ENCODE measurements around the gene SLC25A10. TPM values are rescaled to one million over a fixed set of nuclear protein-coding genes. Genes with fewer than 3 reads are reported as not detected.
"Not testable (repeated sequence)": the region's sequence is repeated elsewhere in the genome, so short reads cannot be mapped to it uniquely, and the experiment has no call there.

Gene SLC25A10
- total RNA-seq, 2 experiments from 2014 or later, result 18.5 to 22.1 TPM

DNA sequence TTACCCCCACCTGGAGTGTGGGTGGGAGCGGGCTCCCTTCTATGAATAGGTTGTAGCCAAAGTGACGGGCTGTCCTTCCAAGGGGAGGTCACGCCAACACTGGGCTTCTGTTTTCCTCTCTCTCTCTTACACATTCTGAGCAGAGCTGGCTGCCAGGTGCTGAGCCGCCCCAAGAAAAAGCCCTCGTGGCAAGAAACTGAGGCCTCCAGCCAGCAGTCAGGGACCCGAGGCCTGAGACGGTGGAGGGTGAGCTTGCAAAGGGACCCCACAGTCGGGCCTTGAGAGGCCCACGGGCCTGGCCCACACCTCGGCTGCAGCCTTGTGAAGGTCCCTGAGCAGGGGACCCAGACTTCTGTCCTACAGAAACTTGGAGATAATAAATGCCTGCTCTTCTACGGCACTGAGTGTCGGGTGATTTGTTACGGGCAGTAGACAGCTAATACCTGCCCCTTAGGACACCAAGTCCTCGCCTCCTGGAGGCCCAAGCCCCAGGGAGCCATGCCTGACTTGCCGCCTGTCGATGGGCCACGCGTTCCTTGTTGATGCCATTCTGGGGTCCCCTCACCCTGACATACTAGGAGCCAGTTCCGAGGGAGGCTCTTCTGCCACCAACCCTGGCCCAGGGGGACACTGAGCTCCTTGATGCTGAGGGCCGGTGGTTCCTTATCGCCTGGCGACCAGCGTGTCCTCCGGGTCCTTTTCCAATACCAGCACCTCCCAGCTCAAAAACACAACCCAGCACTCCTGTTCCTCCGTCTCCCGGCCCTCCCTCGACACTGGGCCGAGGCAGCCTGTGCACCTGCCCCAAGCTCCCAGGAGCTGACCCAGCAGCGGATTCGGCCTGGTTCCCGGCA is 26.1 kb downstream of the SLC25A10 start:
- Mint-ChIP-seq H3K36me3 (ENCODE audit: low read depth) (no peaks in the 10 kb centered on the region), H3K4me1 (peaks cover 10% of the 10 kb centered on the region), H3K9me3 (no peaks in the 10 kb centered on the region), H3K27me3 (peaks cover 15% of the 10 kb centered on the region), H3K4me3 (no peak overlapping the region), H3K27ac (no peak overlapping the region)
- CTCF ChIA-PET, result no interaction called here
- DNase-seq, result no peak
- POLR2A ChIA-PET, result no interaction called here

DNA sequence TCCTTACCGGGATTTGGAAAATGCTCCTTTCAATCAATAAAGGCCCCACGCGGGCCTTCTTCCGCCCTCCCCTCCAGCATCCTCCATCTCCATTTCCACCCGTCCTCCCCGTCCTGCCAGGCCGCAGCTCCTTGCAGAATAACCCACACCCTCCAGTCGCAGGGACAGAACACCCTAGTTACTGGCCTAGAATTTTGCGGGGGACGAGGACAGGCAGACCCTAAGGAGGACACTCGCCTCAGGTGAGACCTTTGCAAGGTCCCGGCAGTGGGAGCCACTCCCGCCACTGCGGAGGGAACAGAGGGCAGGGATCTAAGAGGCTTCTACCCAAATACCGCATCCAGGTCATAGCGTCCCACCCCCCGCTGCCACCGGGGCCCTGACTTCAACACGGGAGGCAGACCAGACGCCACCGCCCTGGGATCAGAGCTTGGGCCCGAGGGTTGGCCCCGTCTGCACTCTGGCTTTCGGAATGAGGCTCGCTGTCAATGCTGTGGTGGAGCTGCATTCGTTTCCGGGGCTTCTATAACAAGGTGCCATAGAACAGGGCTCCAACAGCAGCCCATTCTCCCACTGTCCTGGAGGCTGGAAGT is 26.8 kb downstream of the SLC25A10 start:
- Mint-ChIP-seq H3K27me3 (peaks cover 10% of the 10 kb centered on the region), H3K36me3 (ENCODE audit: low read depth) (no peaks in the 10 kb centered on the region), H3K4me1 (peaks cover 5% of the 10 kb centered on the region), H3K27ac (no peak overlapping the region), H3K9me3 (no peaks in the 10 kb centered on the region), H3K4me3 (no peak overlapping the region)
- DNase-seq, result no peak
- POLR2A ChIA-PET, result no interaction called here
- CTCF ChIA-PET, result no interaction called here

DNA sequence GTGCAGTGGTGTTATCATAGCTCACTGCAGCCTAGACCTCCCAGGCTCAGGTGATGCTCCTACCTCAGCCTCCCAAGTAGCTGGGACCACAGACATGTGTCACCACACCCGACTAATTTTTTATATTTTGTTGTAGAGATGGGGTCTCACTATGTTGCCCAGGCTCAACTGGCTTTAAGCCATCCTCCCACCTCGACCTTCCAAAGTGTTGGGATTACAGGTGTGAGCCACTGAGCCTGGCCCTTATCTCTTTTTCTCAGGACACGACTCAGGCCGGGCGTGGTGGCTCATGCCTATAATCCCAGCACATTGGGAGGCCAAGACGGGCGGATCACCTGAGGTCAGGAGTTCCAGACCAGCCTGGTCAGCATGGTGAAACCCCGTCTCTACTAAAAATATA is 27.5 kb downstream of the SLC25A10 start:
- H3K4me1 Mint-ChIP-seq; DNase-seq; H3K27ac Mint-ChIP-seq; H3K4me3 Mint-ChIP-seq; CTCF ChIA-PET; POLR2A ChIA-PET; H3K36me3 Mint-ChIP-seq (ENCODE audit: low read depth); H3K9me3 Mint-ChIP-seq: not testable (repeated sequence)
- H3K27me3 Mint-ChIP-seq, result peaks cover 10% of the 10 kb centered on the region

DNA sequence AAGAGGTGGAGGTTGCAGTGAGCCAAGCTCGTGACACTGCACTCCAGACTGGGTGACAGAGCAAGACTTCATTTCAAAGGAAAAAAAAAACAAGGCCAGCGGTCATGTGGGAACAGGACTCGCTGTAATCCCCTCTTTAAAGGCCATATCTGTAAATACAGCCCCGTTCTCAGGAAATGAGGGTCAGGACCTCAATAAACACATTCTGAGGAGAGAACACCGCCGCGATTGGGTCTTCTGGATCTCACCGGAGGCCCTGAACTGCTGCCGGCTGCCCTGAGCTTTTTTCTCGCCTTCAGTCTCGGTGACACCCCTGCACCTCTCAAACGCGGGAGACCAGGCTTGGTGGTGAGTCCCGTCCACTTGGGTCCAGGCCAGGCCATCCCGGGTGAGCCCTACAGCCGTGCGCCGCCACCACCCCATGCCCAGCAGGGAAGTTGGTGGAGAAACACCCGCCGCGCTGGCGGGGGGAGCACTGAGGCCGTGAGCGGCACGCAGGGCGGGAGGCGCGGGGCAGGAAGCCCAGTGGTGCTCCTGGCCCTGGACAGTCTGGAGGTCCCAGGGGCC is 28.4 kb downstream of the SLC25A10 start:
- Mint-ChIP-seq H3K4me3 (no peak overlapping the region), H3K27ac (no peak overlapping the region), H3K27me3 (peaks cover 10% of the 10 kb centered on the region), H3K9me3 (no peaks in the 10 kb centered on the region), H3K36me3 (ENCODE audit: low read depth) (no peaks in the 10 kb centered on the region), H3K4me1 (peaks cover 5% of the 10 kb centered on the region)
- POLR2A ChIA-PET, result no interaction called here
- CTCF ChIA-PET, result no interaction called here
- no peak for DNase-seq

DNA sequence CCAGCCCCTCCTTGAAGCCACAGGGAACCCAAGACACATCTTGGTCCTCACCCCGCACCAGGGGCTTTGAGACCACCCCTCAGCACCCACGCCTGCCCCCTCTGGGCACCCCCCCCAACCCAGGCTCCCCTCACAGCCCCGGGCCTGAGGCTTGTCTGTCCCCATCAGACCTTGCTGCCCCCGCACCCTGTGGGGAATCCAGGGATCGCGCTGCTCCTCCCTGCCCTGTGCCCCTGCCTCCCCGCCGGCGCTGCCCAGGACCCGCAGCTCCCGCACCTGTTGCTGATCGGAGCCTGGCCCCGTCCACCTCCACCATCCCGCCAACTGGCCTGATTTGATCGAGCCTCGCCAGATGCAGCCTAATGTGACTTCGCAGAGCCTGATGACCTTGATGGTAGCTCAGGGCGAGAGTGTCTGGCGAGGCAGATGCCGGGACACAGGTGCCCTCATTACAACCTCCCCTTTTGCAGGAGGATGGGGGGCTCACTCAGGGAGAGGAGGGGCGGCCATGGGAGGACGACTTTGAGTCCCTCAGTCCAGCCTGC is 29.0 kb downstream of the SLC25A10 start:
- H3K9me3 Mint-ChIP-seq, result no peaks in the 10 kb centered on the region
- POLR2A ChIA-PET, result no interaction called here
- H3K4me1 Mint-ChIP-seq, result no peaks in the 10 kb centered on the region
- no peak for DNase-seq
- CTCF ChIA-PET, result no interaction called here
- H3K36me3 Mint-ChIP-seq (ENCODE audit: low read depth), result no peaks in the 10 kb centered on the region
- H3K27me3 Mint-ChIP-seq, result peaks cover 10% of the 10 kb centered on the region
- H3K4me3 Mint-ChIP-seq, result no peak overlapping the region
- H3K27ac Mint-ChIP-seq, result no peak overlapping the region

DNA sequence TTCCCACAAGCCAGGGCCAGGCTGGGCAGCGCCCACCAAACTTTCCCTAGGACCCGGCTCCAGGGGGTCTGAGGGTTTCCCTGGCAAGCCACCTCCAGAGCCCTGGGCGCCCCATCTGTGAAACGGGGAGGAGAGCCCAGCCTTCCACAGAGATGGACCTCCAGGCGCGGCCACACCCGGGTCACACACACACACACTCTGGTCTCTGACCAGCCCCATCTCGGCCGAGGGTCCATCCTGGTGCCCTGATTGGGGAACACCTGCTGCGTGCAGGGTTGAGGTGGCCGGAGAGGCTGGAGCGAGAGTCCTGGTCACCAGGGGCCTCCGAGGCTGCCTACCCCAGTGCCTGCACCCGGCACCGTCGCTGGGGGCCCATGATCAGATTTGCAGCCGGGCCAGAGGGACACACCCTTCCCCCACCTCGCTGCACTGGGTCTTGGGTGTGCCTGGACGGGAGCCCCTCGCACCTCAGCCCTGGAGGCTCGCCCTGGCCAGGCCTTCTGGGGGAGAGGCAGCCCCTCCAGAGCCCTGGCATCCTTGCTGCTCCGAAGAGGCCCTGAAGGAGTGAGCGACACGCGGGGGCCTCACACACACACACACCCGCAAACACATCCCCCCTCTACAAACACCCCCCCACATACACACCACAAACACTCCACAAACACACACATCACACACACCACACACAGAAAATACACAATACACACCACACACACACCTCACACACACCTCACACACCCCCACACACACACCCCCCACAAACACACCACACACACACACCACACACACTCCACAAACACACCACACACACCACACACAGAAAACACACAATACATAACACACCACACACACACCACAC is 29.7 kb downstream of the SLC25A10 start:
- H3K27ac Mint-ChIP-seq, result no peak overlapping the region
- no peaks in the 10 kb centered on the region for H3K4me1 Mint-ChIP-seq
- CTCF ChIA-PET, result no interaction called here
- H3K36me3 Mint-ChIP-seq (ENCODE audit: low read depth), result no peaks in the 10 kb centered on the region
- DNase-seq, result no peak
- H3K4me3 Mint-ChIP-seq, result no peak overlapping the region
- POLR2A ChIA-PET, result no interaction called here
- H3K27me3 Mint-ChIP-seq, result peaks cover 10% of the 10 kb centered on the region
- no peaks in the 10 kb centered on the region for H3K9me3 Mint-ChIP-seq

Other genes with a start within 250 kb of the SLC25A10 start
- gene ACTG1, start 199.5 kb upstream of the SLC25A10 start, total RNA-seq, result 1,000 to 10,000 TPM; 3,658 to 3,769 TPM
- gene FSCN2, start 183.9 kb upstream of the SLC25A10 start, total RNA-seq, result under 1 TPM; 0.43 to 0.50 TPM
- gene FAAP100, start 159.9 kb upstream of the SLC25A10 start, total RNA-seq, result 10 to 100 TPM; 29.0 TPM
- 10 to 100 TPM; 84.6 to 89.0 TPM for gene NPLOC4, start 75.2 kb upstream of the SLC25A10 start, total RNA-seq
- under 1 TPM; 0.38 to 0.43 TPM for gene TSPAN10, start 75.1 kb upstream of the SLC25A10 start, total RNA-seq
- 10 to 100 TPM; 10.0 to 10.9 TPM for gene PDE6G, start 55.7 kb upstream of the SLC25A10 start, total RNA-seq
- gene OXLD1, start 45.7 kb upstream of the SLC25A10 start, total RNA-seq, result 10 to 100 TPM; 59.3 TPM
- 10 to 100 TPM; 28.8 to 33.3 TPM for gene CCDC137, start 45.5 kb upstream of the SLC25A10 start, total RNA-seq
- gene ARL16, start 28.5 kb upstream of the SLC25A10 start, total RNA-seq, result 10 to 100 TPM; 17.5 to 17.8 TPM
- gene HGS, start 28.3 kb upstream of the SLC25A10 start, total RNA-seq, result 100 to 1,000 TPM; 122 to 130 TPM
- gene MRPL12, start 8.9 kb upstream of the SLC25A10 start, total RNA-seq, result 10 to 100 TPM; 57.2 to 59.6 TPM
- not detected for gene GCGR, start 91.9 kb downstream of the SLC25A10 start, total RNA-seq
- 10 to 100 TPM; 37.1 to 38.2 TPM for gene MCRIP1, start 121.0 kb downstream of the SLC25A10 start, total RNA-seq
- gene PPP1R27, start 122.8 kb downstream of the SLC25A10 start, total RNA-seq, result not detected
- 100 to 1,000 TPM; 483 to 496 TPM for gene P4HB, start 148.3 kb downstream of the SLC25A10 start, total RNA-seq
- 100 to 1,000 TPM; 636 to 661 TPM for gene ARHGDIA, start 159.1 kb downstream of the SLC25A10 start, total RNA-seq
- gene ALYREF, start 179.3 kb downstream of the SLC25A10 start, total RNA-seq, result 100 to 1,000 TPM; 159 to 160 TPM
- gene ANAPC11, start 179.4 kb downstream of the SLC25A10 start, total RNA-seq, result 10 to 100 TPM; 95.9 to 98.4 TPM
- under 1 TPM in 1 of 2 experiments, not detected in 1; 0.38 TPM for gene NPB, start 190.0 kb downstream of the SLC25A10 start, total RNA-seq
- gene PCYT2, start 199.1 kb downstream of the SLC25A10 start, total RNA-seq, result 10 to 100 TPM; 41.6 to 44.4 TPM
- gene SIRT7, start 205.9 kb downstream of the SLC25A10 start, total RNA-seq, result 10 to 100 TPM; 55.8 to 58.4 TPM
- 10 to 100 TPM; 35.2 to 36.5 TPM for gene MAFG, start 215.5 kb downstream of the SLC25A10 start, total RNA-seq
- gene PYCR1, start 225.0 kb downstream of the SLC25A10 start, total RNA-seq, result 10 to 100 TPM; 25.8 to 34.7 TPM
- not detected for gene MYADML2, start 234.9 kb downstream of the SLC25A10 start, total RNA-seq
- under 1 TPM in 1 of 2 experiments, not detected in 1; 0.15 TPM for gene NOTUM, start 248.9 kb downstream of the SLC25A10 start, total RNA-seq

All from activated CD4-positive, alpha-beta memory T cell treated with anti-CD3 and anti-CD28 coated beads, Interleukin-2, amount 10 ng/mL, durations not matched to agents 7 days and 5 days (primary cell).